IMR-90 (cell line): ENCODE results near the gene HOOK1. TPM values are rescaled to one million over a fixed set of nuclear protein-coding genes. Genes with fewer than 3 reads are reported as not detected.

Experiments
- ATAC-seq: fragments of 200-7000 bp; cut with Tn5 transposase; 2 replicates; pipeline ENCODE4 v1.9.1; 2020; ENCODE audit warnings: low read depth, mild to moderate bottlenecking, moderate library complexity
- BruUV-seq: library from RNA; stranded (reverse); fragments of 400-500 nt; replicated peaks from 2 replicates; lab custom pipeline; 2021; lab: Mats Ljungman, UMichigan
- CTCF ChIA-PET: fragments of 300-600 bp; formaldehyde crosslinking; extraction: SDS; loops from one replicate; lab custom pipeline; 2021; ENCODE audit warnings: antibody characterized with exemption; lab: Yijun Ruan, JAX
- POLR2A ChIA-PET: fragments of 300-600 bp; sonication (Branson Sonifier 250); formaldehyde crosslinking; loops from one replicate; lab custom pipeline; 2022; ENCODE audit warnings: antibody characterized with exemption; ENCODE audit not compliant: unreplicated experiment; lab: Charles Lee
- DNase-seq: peaks from one replicate; pipeline ENCODE4 v3.0.0; 2013
- H2AFZ ChIP-seq: replicated peaks from 2 replicates; pipeline ENCODE3; 2013; ENCODE audit warnings: low read length, mild to moderate bottlenecking; ENCODE audit not compliant: poor library complexity
- H2AK5ac ChIP-seq: 2 replicates; pipeline ENCODE4 v1.6.1; 2013; ENCODE audit warnings: low read depth, low read length, inconsistent platforms
- H2AK9ac ChIP-seq: replicated peaks from 2 replicates; pipeline ENCODE3; 2013; ENCODE audit warnings: mild to moderate bottlenecking, low read depth, low read length, moderate library complexity; ENCODE audit not compliant: poor library complexity
- H2BK120ac ChIP-seq: 2 replicates; pipeline ENCODE4 v1.6.1; 2013; ENCODE audit warnings: low read depth, low read length, inconsistent platforms
- H2BK15ac ChIP-seq: 3 replicates; pipeline ENCODE4 v1.6.1; 2013; ENCODE audit warnings: low read depth, low read length, inconsistent platforms
- H2BK20ac ChIP-seq: 2 replicates; pipeline ENCODE4 v1.6.1; 2013; ENCODE audit warnings: low read depth, mild to moderate bottlenecking, inconsistent platforms, low read length, moderate library complexity
- H2BK5ac ChIP-seq: 2 replicates; pipeline ENCODE4 v1.6.1; 2013; ENCODE audit warnings: mild to moderate bottlenecking, low read depth, low read length, inconsistent platforms; ENCODE audit not compliant: poor library complexity, severe bottlenecking
- H3K14ac ChIP-seq: replicated peaks from 2 replicates; pipeline ENCODE4 v1.6.1; 2013; ENCODE audit warnings: low read depth, low read length, inconsistent platforms
- H3K18ac ChIP-seq: 2 replicates; pipeline ENCODE4 v1.6.1; 2013; ENCODE audit warnings: low read depth, low read length, control low read depth
- H3K23ac ChIP-seq: 2 replicates; pipeline ENCODE4 v1.6.1; 2013; ENCODE audit warnings: low read depth, low read length, inconsistent platforms
- H3K27ac ChIP-seq: 2 replicates; pipeline ENCODE4 v1.5.1; 2013; ENCODE audit warnings: mild to moderate bottlenecking, control low read depth, low read length; ENCODE audit not compliant: insufficient read depth
- H3K27me3 ChIP-seq: 2 replicates; pipeline ENCODE4 v1.6.1; 2013; ENCODE audit warnings: low read length; ENCODE audit not compliant: control insufficient read depth, insufficient read depth
- H3K36me3 ChIP-seq: 2 replicates; pipeline ENCODE4 v1.6.1; 2013; ENCODE audit warnings: low read length, mixed read lengths; ENCODE audit not compliant: control insufficient read depth, insufficient read depth
- H3K4ac ChIP-seq: 2 replicates; pipeline ENCODE4 v1.6.1; 2013; ENCODE audit warnings: low read depth, low read length, inconsistent platforms
- H3K4me1 ChIP-seq: 2 replicates; pipeline ENCODE4 v1.6.1; 2013; ENCODE audit warnings: low read length, mixed read lengths; ENCODE audit not compliant: control insufficient read depth, insufficient read depth
- H3K4me2 ChIP-seq: 2 replicates; pipeline ENCODE4 v1.6.1; 2013; ENCODE audit warnings: low read depth, mild to moderate bottlenecking, control low read depth, low read length, moderate library complexity
- H3K4me3 ChIP-seq: 2 replicates; pipeline ENCODE4 v1.5.1; 2013; ENCODE audit warnings: low read depth, mild to moderate bottlenecking, control low read depth, low read length, moderate library complexity; ENCODE audit not compliant: insufficient read depth
- H3K56ac ChIP-seq: 2 replicates; pipeline ENCODE4 v1.6.1; 2013; ENCODE audit warnings: low read length, inconsistent platforms; ENCODE audit not compliant: insufficient read depth; ENCODE audit errors: extremely low read depth
- H3K79me1 ChIP-seq, 2 experiments: 2 replicates each; pipeline ENCODE4 v1.6.1; 2013; ENCODE audit warnings: low read length in 2 of 2, inconsistent platforms in 1 of 2, low read depth in 1 of 2
- H3K9ac ChIP-seq: 2 replicates; pipeline ENCODE4 v1.6.1; 2013; ENCODE audit warnings: low read depth, low read length, control low read depth
- H3K9me1 ChIP-seq: 2 replicates; pipeline ENCODE4 v1.6.1; 2013; ENCODE audit warnings: low read length, inconsistent platforms; ENCODE audit not compliant: insufficient read depth
- H3K9me3 ChIP-seq: 2 replicates; pipeline ENCODE4 v1.6.1; 2013; ENCODE audit warnings: low read length; ENCODE audit not compliant: control insufficient read depth, insufficient read depth
- H4K20me1 ChIP-seq: 2 replicates; pipeline ENCODE4 v1.6.1; 2013; ENCODE audit warnings: low read length, inconsistent platforms; ENCODE audit not compliant: insufficient read depth
- H4K5ac ChIP-seq: 2 replicates; pipeline ENCODE4 v1.6.1; 2013; ENCODE audit warnings: mild to moderate bottlenecking, low read depth, low read length, control low read depth
- H4K8ac ChIP-seq, 2 experiments: 2 replicates each; pipeline ENCODE4 v1.6.1; 2013; ENCODE audit warnings: low read depth in 2 of 2, low read length in 2 of 2, control low read depth in 1 of 2, inconsistent platforms in 1 of 2
- H4K91ac ChIP-seq: 2 replicates; pipeline ENCODE4 v1.6.1; 2013; ENCODE audit warnings: low read depth, low read length, inconsistent platforms; ENCODE audit not compliant: insufficient read depth
- ELK1 ChIP-seq: fragments of 150-350 bp; IDR thresholded peaks from 2 replicates; pipeline ENCODE4 v1.6.1; 2016; ENCODE audit warnings: low read depth, mild to moderate bottlenecking, low read length, moderate library complexity, borderline replicate concordance
- FOS ChIP-seq: fragments of 150-350 bp; IDR thresholded peaks from 2 replicates; pipeline ENCODE4 v1.6.1; 2016; ENCODE audit warnings: low read depth, low read length
- MAFK ChIP-seq: IDR thresholded peaks from 2 replicates; pipeline ENCODE4 v1.6.1; 2012; ENCODE audit warnings: low read depth, low read length, improper control_type of control experiment
- MAZ ChIP-seq: IDR thresholded peaks from 2 replicates; pipeline ENCODE4 v1.6.1; 2012; ENCODE audit warnings: low read depth, mild to moderate bottlenecking, low read length, improper control_type of control experiment, moderate library complexity, borderline replicate concordance
- POLR2A ChIP-seq: IDR thresholded peaks from 2 replicates; pipeline ENCODE4 v1.6.1; 2012; ENCODE audit warnings: mild to moderate bottlenecking, low read depth, low read length
- RAD21 ChIP-seq: IDR thresholded peaks from 2 replicates; pipeline ENCODE4 v1.6.1; 2012; ENCODE audit warnings: low read length, improper control_type of control experiment
- RCOR1 ChIP-seq: IDR thresholded peaks from 2 replicates; pipeline ENCODE4 v1.6.1; 2012; ENCODE audit warnings: mild to moderate bottlenecking, low read length, improper control_type of control experiment; ENCODE audit not compliant: insufficient replicate concordance
- RFX5 ChIP-seq: IDR thresholded peaks from 2 replicates; pipeline ENCODE4 v1.8.0; 2012; ENCODE audit warnings: low read depth, mild to moderate bottlenecking, low read length, moderate library complexity
- WGBS, 2 experiments: methylation state at CpG; one replicate each; pipeline versions ENCODE4 v1.1.5 to v1.1.7; 2013; ENCODE audit warnings: missing lambda C conversion rate in 2 of 2; ENCODE audit not compliant: insufficient read length in 1 of 2; ENCODE audit errors: extremely low coverage in 2 of 2; 5-methylcytosine and 5-hydroxymethylcytosine counted together
- dilution Hi-C: fragments of 300-500 bp; cut with HindIII; formaldehyde crosslinking; loops from one replicate; pipeline ENCODE4 v1.14.3; 2018; ENCODE audit warnings: low sequenced_read_pairs; ENCODE audit not compliant: unreplicated experiment
- in situ Hi-C: fragments of 300-500 bp; cut with MboI; formaldehyde crosslinking; loops from 3 replicates; pipeline ENCODE4 v1.14.3; 2019; ENCODE audit warnings: low sequenced_read_pairs, inconsistent platforms, mixed read lengths
- intact Hi-C: fragments of 100-400 bp; cut with micrococcal nuclease; formaldehyde crosslinking; loops from 2 replicates; pipeline ENCODE4 v1.10.0; 2022
- polyA plus RNA-seq, 3 experiments: library from polyadenylated mRNA; depleted of rRNA; stranded (reverse); fragments of >200 nt; gene quantifications; 2 replicates each; pipeline ENCODE4 v1.2.3, GENCODE V29; 2012; ENCODE audit warnings: low replicate concordance in 1 of 3
- total RNA-seq: library from RNA; depleted of rRNA; stranded (reverse); fragments of >200 nt; gene quantifications from 2 replicates; pipeline ENCODE4 v1.2.3, GENCODE V29; 2012

The HOOK1 gene
- total and polyA plus RNA-seq, 2 of the 4 experiments (the other 2 are of a cell fraction) = not detected

DNA sequence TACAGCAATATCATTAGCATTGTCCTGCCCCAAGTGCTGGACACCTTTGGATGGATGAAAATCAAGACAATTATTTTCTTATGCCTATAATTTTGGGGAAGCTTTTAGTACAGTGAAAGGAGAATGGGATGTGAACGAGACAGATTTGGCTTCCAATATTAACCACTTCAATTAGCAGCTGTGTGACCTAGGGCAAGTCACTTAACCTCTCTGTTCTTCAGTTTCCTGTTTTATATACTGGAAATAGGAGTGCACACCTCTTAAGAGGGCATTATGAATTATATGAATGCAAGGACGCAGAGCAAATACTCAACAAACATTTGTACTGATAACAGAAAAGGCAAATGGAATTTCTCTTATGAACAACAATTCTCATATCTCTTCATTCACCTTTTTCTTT lies 93.3 kb downstream of the HOOK1 start:
- no peak overlapping the region for H3K9ac ChIP-seq
- no peaks in the 10 kb centered on the region for H3K9me3 ChIP-seq
- in situ Hi-C loops (no loop called here), dilution Hi-C loops (no loop called here), intact Hi-C loops (no loop called here)
- no peak overlapping the region for H3K4me2 ChIP-seq
- no peak overlapping the region for H3K14ac ChIP-seq
- ATAC-seq = no peak
- no peak overlapping the region for H2AK9ac ChIP-seq
- H4K91ac ChIP-seq = no peak overlapping the region
- no peak overlapping the region for H3K23ac ChIP-seq
- CTCF ChIA-PET = no interaction called here
- no peaks in the 10 kb centered on the region for H3K36me3 ChIP-seq
- H4K20me1 ChIP-seq = no peaks in the 10 kb centered on the region
- WGBS, 2 experiments = no CpG with 5 or more reads among the region's 2 CpGs
- no peak overlapping the region for H2AK5ac ChIP-seq
- no peak overlapping the region for H2BK5ac ChIP-seq
- H3K27me3 ChIP-seq = no peaks in the 10 kb centered on the region
- no peak for DNase-seq
- H3K4me3 ChIP-seq = no peak overlapping the region
- no peak overlapping the region for H3K56ac ChIP-seq
- H4K5ac ChIP-seq = no peak overlapping the region
- no peak overlapping the region for H3K27ac ChIP-seq
- no peak overlapping the region for H2BK120ac ChIP-seq
- no peak overlapping the region for H2BK15ac ChIP-seq
- H3K4ac ChIP-seq = no peak overlapping the region
- no peak overlapping the region for H2BK20ac ChIP-seq
- POLR2A ChIA-PET = no interaction called here
- H4K8ac ChIP-seq = no peak overlapping the region
- no peaks in the 10 kb centered on the region for H3K9me1 ChIP-seq
- no peaks in the 10 kb centered on the region for H3K79me1 ChIP-seq
- TF ChIP-seq RFX5 (no peak), ELK1 (no peak), POLR2A (no peak), MAFK (no peak), MAZ (no peak), RCOR1 (no peak), RAD21 (no peak), FOS (no peak)
- no peaks in the 10 kb centered on the region for H3K4me1 ChIP-seq
- no peak overlapping the region for H2AFZ ChIP-seq
- H3K18ac ChIP-seq = no peak overlapping the region
- BruUV-seq = no TSS peak
